H9 (cell line): ENCODE measurements around the gene HSP90AA1. TPM values are rescaled to one million over a fixed set of nuclear protein-coding genes. Genes with fewer than 3 reads are reported as not detected.

Experiments used
- DNase-seq: peaks from one replicate; pipeline ENCODE4 v3.0.0-alpha.2; 2017
- H2AFZ ChIP-seq: one replicate; pipeline ENCODE4 v1.6.1; 2013; ENCODE audit warnings: mild to moderate bottlenecking, low read length, control low read depth, moderate library complexity
- H2AK5ac ChIP-seq: 2 replicates; pipeline ENCODE4 v1.6.1; 2013; ENCODE audit warnings: low read length, control low read depth, mixed read lengths; ENCODE audit not compliant: insufficient read length
- H2BK120ac ChIP-seq: one replicate; pipeline ENCODE4 v1.6.1; 2013; ENCODE audit warnings: low read depth, mild to moderate bottlenecking, low read length, control low read depth, inconsistent platforms; ENCODE audit not compliant: poor library complexity, severe bottlenecking
- H2BK12ac ChIP-seq: 2 replicates; pipeline ENCODE4 v1.6.1; 2013; ENCODE audit warnings: low read length, control low read depth, mixed read lengths, low read depth; ENCODE audit not compliant: insufficient read length
- H2BK15ac ChIP-seq: 2 replicates; pipeline ENCODE4 v1.6.1; 2013; ENCODE audit warnings: low read depth, low read length, control low read depth
- H2BK20ac ChIP-seq: one replicate; pipeline ENCODE4 v1.6.1; 2013; ENCODE audit warnings: low read depth, mild to moderate bottlenecking, low read length, control low read depth, inconsistent platforms; ENCODE audit not compliant: poor library complexity, severe bottlenecking
- H2BK5ac ChIP-seq: 2 replicates; pipeline ENCODE4 v1.6.1; 2013; ENCODE audit warnings: low read length, control low read depth, mixed read lengths; ENCODE audit not compliant: insufficient read length
- H3K14ac ChIP-seq: 2 replicates; pipeline ENCODE4 v1.6.1; 2013; ENCODE audit warnings: low read length, control low read depth; ENCODE audit not compliant: insufficient read depth
- H3K18ac ChIP-seq: 2 replicates; pipeline ENCODE4 v1.6.1; 2013; ENCODE audit warnings: low read depth, mild to moderate bottlenecking, mixed read lengths, low read length, control low read depth; ENCODE audit not compliant: insufficient read length
- H3K23ac ChIP-seq: 2 replicates; pipeline ENCODE4 v1.6.1; 2013; ENCODE audit warnings: low read length, control low read depth, mixed read lengths, low read depth; ENCODE audit not compliant: insufficient read length
- H3K23me2 ChIP-seq: 2 replicates; pipeline ENCODE4 v1.6.1; 2013; ENCODE audit warnings: low read depth, mild to moderate bottlenecking, mixed read lengths, low read length, control low read depth; ENCODE audit not compliant: insufficient read length, poor library complexity, severe bottlenecking
- H3K27ac ChIP-seq: 2 replicates; pipeline ENCODE4 v1.5.1; 2013; ENCODE audit warnings: low read length, control low read depth, mixed read lengths, low read depth; ENCODE audit not compliant: insufficient read length
- H3K27me3 ChIP-seq: 2 replicates; pipeline ENCODE4 v1.6.1; 2013; ENCODE audit warnings: low read length, control low read depth, inconsistent platforms; ENCODE audit not compliant: insufficient read depth
- H3K4ac ChIP-seq: 2 replicates; pipeline ENCODE4 v1.6.1; 2013; ENCODE audit warnings: low read depth, mild to moderate bottlenecking, control low read depth, inconsistent platforms, low read length, moderate library complexity
- H3K4me1 ChIP-seq: 2 replicates; pipeline ENCODE4 v1.6.1; 2013; ENCODE audit warnings: low read length, control low read depth, inconsistent platforms; ENCODE audit not compliant: insufficient read depth
- H3K4me2 ChIP-seq: 2 replicates; pipeline ENCODE4 v1.6.1; 2013; ENCODE audit warnings: low read length, control low read depth, mixed read lengths; ENCODE audit not compliant: insufficient read length, insufficient read depth
- H3K56ac ChIP-seq: 2 replicates; pipeline ENCODE4 v1.6.1; 2013; ENCODE audit warnings: low read depth, mild to moderate bottlenecking, mixed read lengths, low read length, control low read depth; ENCODE audit not compliant: insufficient read length
- H3K79me1 ChIP-seq: 2 replicates; pipeline ENCODE4 v1.6.1; 2013; ENCODE audit warnings: low read depth, mild to moderate bottlenecking, moderate library complexity, low read length, control low read depth, inconsistent platforms; ENCODE audit not compliant: insufficient read depth, poor library complexity, severe bottlenecking
- H3K79me2 ChIP-seq: 2 replicates; pipeline ENCODE4 v1.6.1; 2013; ENCODE audit warnings: low read length, control low read depth, inconsistent platforms; ENCODE audit not compliant: insufficient read depth
- H3K9ac ChIP-seq: 2 replicates; pipeline ENCODE4 v1.6.1; 2013; ENCODE audit warnings: low read length, control low read depth, mixed read lengths; ENCODE audit not compliant: insufficient read length; ENCODE audit errors: extremely low read depth
- H3K9me3 ChIP-seq: one replicate; pipeline ENCODE4 v1.6.1; 2013; ENCODE audit warnings: low read depth, low read length, inconsistent platforms; ENCODE audit not compliant: control insufficient read depth
- H3T11ph ChIP-seq: one replicate; pipeline ENCODE4 v1.6.1; 2013; ENCODE audit warnings: mild to moderate bottlenecking, low read length, control low read depth, inconsistent platforms
- H4K20me1 ChIP-seq: one replicate; pipeline ENCODE4 v1.6.1; 2013; ENCODE audit not compliant: control insufficient read depth, insufficient read length, insufficient read depth
- H4K5ac ChIP-seq: 2 replicates; pipeline ENCODE4 v1.6.1; 2013; ENCODE audit warnings: low read depth, mild to moderate bottlenecking, mixed read lengths, low read length, control low read depth; ENCODE audit not compliant: insufficient read length
- H4K8ac ChIP-seq: replicated peaks from 2 replicates; pipeline ENCODE4 v1.6.1; 2013; ENCODE audit warnings: low read length, control low read depth, mixed read lengths, low read depth; ENCODE audit not compliant: insufficient read length
- H4K91ac ChIP-seq: 2 replicates; pipeline ENCODE4 v1.6.1; 2013; ENCODE audit warnings: low read depth, mild to moderate bottlenecking, moderate library complexity, mixed read lengths, low read length, control low read depth; ENCODE audit not compliant: insufficient read length
- H3K27ac Mint-ChIP-seq, 3 experiments: 2 replicates in 2 of 3; 3 replicates in 1 of 3; pipeline ENCODE4 v1.8.0; 2020 to 2021; ENCODE audit warnings: mixed read lengths in 3 of 3, mild to moderate bottlenecking in 1 of 3, moderate library complexity in 1 of 3
- H3K27me3 Mint-ChIP-seq: 2 replicates; pipeline ENCODE4 v1.8.0; 2021; ENCODE audit warnings: low read depth, mild to moderate bottlenecking, moderate library complexity, mixed read lengths
- H3K36me3 Mint-ChIP-seq, 3 experiments: 2 replicates in 2 of 3; 3 replicates in 1 of 3; pipeline ENCODE4 v1.8.0; 2020 to 2021; ENCODE audit warnings: low read depth in 3 of 3, mixed read lengths in 3 of 3; ENCODE audit not compliant: insufficient read depth in 1 of 3
- H3K4me1 Mint-ChIP-seq, 2 experiments: 2 replicates each; pipeline ENCODE4 v1.8.0; 2020; ENCODE audit warnings: mixed read lengths in 2 of 2
- H3K4me3 Mint-ChIP-seq, 2 experiments: 2 replicates in 1 of 2; 3 replicates in 1 of 2; pipeline ENCODE4 v1.8.0; 2020 to 2021; ENCODE audit warnings: mild to moderate bottlenecking in 2 of 2, mixed read lengths in 2 of 2, moderate library complexity in 1 of 2
- H3K9me3 Mint-ChIP-seq, 2 experiments: 2 replicates in 1 of 2; 3 replicates in 1 of 2; pipeline ENCODE4 v1.8.0; 2020; ENCODE audit warnings: mild to moderate bottlenecking in 2 of 2, mixed read lengths in 2 of 2, moderate library complexity in 1 of 2
- CTCF ChIP-seq: fragments of 200-600 bp; sonication (generic); conservative IDR thresholded peaks from 3 replicates; pipeline ENCODE4 v1.8.0; 2021; ENCODE audit warnings: antibody characterized with exemption, mild to moderate bottlenecking
- WGBS: extraction: QIAGEN DNeasy Blood & Tissue Kit; methylation state at CpG from one replicate; pipeline ENCODE4 v1.1.7; 2013; ENCODE audit warnings: missing lambda C conversion rate, low lambda C conversion rate, mixed read lengths; ENCODE audit not compliant: insufficient read length; ENCODE audit errors: extremely low coverage; 5-methylcytosine and 5-hydroxymethylcytosine counted together
- total RNA-seq: library from RNA; stranded (reverse); gene quantifications from 2 replicates; pipeline ENCODE4 v1.2.1, GENCODE V29; 2021

HSP90AA1 gene
- total RNA-seq, 1 experiment from 2014 or later: 953 TPM

GRCh38 chr14:102052522-102052921 is 34.3 kb downstream of the HSP90AA1 start:
- H3K9me3 ChIP-seq: no peaks in the 10 kb centered on the region
- H2AFZ ChIP-seq: no peak overlapping the region
- H2BK12ac ChIP-seq: no peak overlapping the region
- no peak overlapping the region for H3K56ac ChIP-seq
- no peak overlapping the region for H4K5ac ChIP-seq
- no peaks in the 10 kb centered on the region for H3K23me2 ChIP-seq
- H3K9ac ChIP-seq: no peak overlapping the region
- Mint-ChIP-seq H3K36me3 (peaks cover 33 to 67% (median 52%) of the 10 kb centered on the region in 3 experiments), H3K4me3 (no peak overlapping the region), H3K27ac (peak overlapping the region in 2 of 3 experiments; percentile 32 to 53; a peak in 2 of 7 replicates), H3K27me3 (no peaks in the 10 kb centered on the region), H3K9me3 (no peaks in the 10 kb centered on the region; a peak in 1 of 5 replicates), H3K4me1 (peaks cover 24 to 31% of the 10 kb centered on the region in 2 experiments)
- H3K23ac ChIP-seq: no peak overlapping the region
- no peak overlapping the region for H4K91ac ChIP-seq
- no peaks in the 10 kb centered on the region for H3K79me2 ChIP-seq
- no peak overlapping the region for H3K4ac ChIP-seq
- H3K14ac ChIP-seq: no peak overlapping the region
- peaks cover 4% of the 10 kb centered on the region for H4K20me1 ChIP-seq
- no peak overlapping the region for H3K18ac ChIP-seq
- H3K4me1 ChIP-seq: peaks cover 5% of the 10 kb centered on the region; the same call in 1 of the 2 replicates
- no peak overlapping the region for H3K27ac ChIP-seq
- no peak for TF ChIP-seq CTCF
- no peaks in the 10 kb centered on the region for H3K79me1 ChIP-seq
- WGBS: no CpG with 5 or more reads among the region's 10 CpGs
- H3K27me3 ChIP-seq: no peaks in the 10 kb centered on the region
- H3K4me2 ChIP-seq: no peak overlapping the region
- H2BK20ac ChIP-seq: no peak overlapping the region
- H2BK5ac ChIP-seq: no peak overlapping the region
- no peak for DNase-seq
- no peak overlapping the region for H3T11ph ChIP-seq
- no peak overlapping the region for H4K8ac ChIP-seq
- no peak overlapping the region for H2BK120ac ChIP-seq
- H2AK5ac ChIP-seq: no peak overlapping the region
- no peak overlapping the region for H2BK15ac ChIP-seq
